KBM-7 (cell line): ENCODE results near the gene GPRIN1.
A peak's percentile ranks its signal among the peaks of the same experiment; 100 is the strongest.

Experiments used
- DNase-seq: peaks from one replicate; pipeline ENCODE4 v3.0.0-alpha.2; 2015
- in situ Hi-C: fragments of 300-500 bp; cut with MboI; formaldehyde crosslinking; loops from 2 replicates; pipeline ENCODE4 v1.14.3; 2020; ENCODE audit warnings: low sequenced_read_pairs, low pct_unique_long_range_greater_than_20kb, mixed read lengths

Gene GPRIN1

DNA sequence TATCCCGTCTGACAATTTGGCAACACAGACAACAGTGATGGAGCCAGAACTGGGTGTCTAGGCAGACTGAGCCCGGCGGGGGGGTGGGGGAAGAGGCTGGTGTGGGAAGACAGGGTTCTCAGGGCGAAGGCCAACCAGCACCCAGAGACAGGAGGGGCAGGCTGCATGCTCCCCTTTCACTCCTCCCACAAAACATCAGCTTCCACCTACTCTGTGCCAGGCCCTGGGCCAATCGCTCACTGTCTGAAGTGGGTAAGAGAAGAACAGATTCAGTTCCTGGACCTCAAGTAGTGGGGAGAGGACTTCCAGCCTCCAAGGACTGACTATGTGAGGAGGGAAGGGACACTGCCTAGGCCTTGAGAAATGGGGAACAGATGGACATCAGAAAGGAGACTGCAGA is 17.6 kb upstream of the GPRIN1 start:
- in situ Hi-C loops = no loop called here
- DNase-seq = no peak

DNA sequence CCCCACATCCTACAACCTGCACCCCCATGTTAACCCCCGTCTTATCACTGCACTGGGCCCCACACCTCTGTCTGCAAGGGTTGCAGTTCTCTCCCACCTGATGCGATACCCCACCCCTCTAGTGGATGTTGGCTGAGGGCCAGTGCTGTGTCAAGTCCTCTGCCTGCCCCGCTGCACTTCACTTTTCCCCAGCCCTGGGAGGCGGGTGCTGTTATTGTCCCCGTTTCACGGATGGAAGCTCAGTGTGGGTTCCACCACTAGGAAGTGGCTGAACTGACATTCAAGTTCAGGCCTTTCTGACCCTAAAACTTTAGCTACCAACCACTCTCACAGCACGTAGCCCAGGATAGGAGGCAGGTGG is 16.9 kb upstream of the GPRIN1 start:
- in situ Hi-C loops = no loop called here
- DNase-seq = no peak

DNA sequence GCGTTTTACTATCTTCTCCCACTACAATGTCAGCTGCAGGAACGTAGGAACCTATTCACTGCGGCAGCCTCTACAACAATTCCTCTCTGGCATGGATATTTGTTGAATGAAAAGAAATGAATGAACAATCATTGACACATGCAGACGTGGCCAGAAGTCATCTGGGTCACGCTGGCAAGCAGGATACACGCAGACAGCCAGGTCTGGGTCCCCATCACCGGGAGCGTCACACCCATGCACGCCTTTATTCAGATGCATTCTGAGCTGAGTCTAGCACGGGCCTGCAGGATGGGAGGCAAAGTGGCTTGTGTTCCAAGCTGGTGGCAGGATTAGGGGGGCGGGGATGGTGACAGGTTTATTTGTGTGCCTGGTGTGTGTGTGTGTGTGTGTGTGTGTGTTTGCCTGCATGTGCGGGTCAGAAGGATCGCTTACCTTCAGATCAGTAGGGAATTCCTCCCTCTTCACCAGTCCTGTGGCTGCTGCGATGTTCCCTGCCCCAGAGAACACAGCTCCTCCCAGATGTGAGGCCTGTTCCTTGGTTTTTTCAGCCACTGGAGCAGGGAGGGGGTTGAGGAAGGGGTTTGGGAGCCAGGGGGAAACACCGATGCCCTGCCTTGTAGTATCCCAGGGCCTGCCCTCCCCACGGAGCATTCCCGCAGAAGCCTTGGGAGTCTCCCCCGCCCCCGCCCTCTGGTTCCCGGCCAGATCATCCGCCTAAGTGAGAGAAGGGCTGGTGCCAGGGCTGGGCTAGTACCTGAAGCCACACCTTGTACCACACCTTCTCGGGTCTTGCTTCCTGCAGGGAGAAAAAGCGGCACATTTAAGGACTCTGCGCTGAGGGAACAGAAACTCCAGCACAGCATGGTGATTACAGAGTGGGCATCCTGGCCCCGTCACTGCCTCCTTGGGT is 16.3 kb upstream of the GPRIN1 start:
- DNase-seq = no peak
- in situ Hi-C loops = no loop called here

DNA sequence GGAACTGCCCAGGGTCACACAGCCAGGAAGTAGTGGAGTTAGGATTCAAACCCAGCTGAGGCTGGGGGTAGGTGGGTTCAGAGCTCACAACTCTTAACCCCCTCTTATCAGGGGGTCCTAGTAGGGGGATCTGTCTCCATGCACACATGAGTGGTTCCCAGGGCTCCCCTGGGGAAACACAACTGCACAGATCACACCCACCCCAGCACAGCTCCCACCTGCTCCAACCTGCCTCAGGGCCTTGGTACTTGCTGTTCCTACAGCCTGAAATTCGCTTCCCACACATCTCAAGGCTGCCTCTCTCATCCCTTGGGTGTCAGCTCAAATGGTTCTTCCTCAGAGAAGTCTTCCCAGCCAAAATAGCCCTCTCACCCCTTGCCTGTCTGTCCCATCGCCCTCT is 15.6 kb upstream of the GPRIN1 start:
- in situ Hi-C loops = no loop called here
- DNase-seq = no peak

DNA sequence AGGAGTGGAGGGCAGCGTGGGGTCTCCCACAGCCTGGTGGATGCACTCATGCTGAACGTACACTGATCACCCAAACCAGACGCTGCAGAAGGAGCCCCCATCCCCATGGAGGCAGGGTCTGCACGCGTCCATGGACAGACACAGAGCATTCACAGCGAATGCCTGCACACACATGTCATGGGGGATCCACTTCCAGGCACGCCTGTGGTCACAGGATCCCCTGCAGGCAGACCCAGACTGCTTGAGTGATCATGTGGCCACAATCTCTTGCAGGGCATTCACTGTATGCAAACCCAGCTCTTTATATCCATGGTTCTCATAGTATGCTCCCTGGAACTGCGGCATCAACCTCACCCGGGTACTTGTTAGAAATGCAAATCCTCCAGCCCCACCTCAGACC is 15.0 kb upstream of the GPRIN1 start:
- no peak for DNase-seq
- in situ Hi-C loops = no loop called here

DNA sequence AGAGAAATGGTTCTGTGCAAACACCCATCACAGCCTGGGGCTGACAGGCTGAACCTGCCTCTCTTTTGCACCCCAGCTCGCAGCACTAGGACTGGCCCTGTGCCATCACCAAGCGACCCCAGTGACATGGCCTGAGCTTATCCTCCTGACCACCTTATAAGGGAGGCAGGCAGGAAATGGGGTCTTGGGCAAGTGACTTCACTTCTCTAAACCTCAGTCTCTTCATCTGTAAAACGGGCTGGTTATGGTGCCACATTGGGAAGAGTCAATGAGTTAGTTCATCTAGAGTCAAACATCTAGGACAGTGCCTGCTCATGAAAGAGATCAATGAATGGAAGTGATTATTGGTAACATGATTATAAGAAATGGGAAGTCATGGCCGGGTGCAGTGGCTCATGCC is 14.2 kb upstream of the GPRIN1 start:
- in situ Hi-C loops = no loop called here
- no peak for DNase-seq

DNA sequence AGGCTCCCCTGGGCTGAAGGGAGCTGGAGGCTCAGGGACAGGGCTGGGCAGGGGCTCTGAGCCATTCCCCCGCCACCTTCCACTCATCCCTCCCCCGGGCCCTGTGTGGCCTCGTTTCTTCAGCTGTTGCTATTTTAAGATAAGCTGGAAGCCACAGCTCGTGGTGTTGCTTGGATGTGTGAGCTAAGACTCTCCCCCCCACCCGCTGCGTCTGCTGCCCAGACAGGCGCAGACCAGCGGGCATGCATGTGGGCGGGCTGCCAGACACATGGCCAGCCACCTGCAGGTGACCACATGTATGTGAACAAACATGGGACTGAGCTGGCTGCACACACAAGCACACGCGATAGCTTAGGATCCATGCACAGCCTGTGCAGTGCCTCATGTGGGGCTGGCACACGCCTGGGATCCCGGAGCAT is 11.7 kb upstream of the GPRIN1 start:
- peak; percentile 22 for DNase-seq
- in situ Hi-C loops = no loop called here

DNA sequence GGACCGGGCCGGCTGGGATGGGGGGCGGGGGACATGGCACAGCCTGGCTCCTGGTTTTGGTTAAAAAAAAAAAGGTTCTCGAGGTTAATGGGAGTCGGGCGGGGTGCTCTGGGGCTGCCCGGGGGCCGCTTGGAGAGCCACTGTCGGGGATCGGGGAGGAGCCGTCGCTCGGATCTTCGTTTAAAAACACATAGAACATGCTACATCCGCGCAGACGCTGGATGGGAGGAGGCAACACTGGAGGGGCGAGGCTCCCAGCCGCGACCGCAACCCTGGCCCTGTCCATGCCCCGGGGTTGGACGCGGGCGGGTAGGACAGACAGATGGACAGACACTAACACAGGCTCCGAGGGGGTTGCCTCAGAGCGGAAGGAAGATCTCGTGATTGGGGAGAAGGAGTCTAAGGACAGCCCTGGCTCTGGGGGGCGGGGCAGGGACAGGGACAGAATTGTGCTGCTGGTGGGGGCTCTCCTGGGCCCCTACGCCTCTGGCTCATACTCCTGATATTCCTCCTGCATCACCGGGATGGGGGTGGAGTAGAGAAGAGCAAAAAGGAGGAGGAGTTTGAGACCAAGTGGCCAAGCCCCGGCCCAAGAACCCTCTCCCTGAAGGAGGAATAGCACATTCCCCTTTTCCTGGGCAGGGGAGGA is 10.5 kb upstream of the GPRIN1 start:
- no peak for DNase-seq
- in situ Hi-C loops = no loop called here

DNA sequence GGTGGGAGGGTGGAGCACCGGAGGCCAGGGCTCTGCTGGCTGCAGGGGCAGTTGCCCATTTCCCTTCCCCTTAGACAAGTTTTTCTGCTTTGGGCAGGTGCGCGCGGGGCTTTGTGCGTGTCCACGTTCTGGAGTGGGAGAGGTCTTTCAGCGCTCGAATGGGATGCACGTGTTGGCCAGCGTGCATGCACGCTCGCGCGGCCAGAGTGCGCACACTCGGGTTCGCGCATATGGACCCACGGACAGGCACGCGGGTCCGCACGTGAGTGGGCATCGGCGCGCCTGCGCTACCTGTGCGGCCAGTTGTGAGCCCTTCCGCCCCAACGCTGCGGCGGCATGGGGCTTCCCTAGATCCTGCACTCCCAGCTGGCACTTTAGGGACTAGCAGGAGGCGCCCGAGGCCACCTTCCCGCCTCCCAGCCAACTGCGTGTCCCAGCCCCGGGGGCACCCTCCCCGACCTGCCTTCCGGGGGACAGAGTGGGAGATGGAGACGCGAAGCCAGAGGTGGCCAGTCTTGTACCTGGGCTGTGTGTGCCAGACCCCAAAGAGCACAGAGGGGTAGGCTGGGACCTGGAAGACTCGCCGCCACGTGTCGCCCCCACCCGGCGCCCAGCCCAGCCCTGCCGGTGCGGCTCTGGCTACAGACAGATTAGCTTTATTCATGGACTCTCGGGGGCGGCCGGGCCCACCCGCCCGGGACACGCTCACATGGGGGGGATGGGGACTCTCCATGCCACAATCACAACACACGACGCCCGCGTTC is 9.8 kb upstream of the GPRIN1 start:
- no peak for DNase-seq
- in situ Hi-C loops = no loop called here

DNA sequence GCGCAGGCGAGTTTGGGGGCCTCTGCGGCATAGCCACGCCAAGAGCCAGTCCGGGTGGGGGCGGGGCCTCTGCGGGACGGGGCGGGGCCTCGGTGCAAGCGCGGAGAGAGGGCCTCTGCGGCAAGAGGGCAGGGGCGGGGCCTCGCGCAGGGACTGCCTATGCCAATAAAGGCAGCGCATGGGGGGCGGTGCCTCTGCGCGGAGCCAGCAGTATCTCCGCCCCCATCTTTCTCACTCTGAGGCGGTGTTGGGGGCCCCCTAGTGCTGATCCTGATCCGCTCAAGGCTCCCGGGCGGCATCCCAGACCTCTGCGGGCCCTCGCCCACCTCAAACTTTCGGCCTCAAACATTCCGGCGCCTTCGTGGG is 9.2 kb upstream of the GPRIN1 start:
- in situ Hi-C loops = no loop called here
- DNase-seq = peak; percentile 92

DNA sequence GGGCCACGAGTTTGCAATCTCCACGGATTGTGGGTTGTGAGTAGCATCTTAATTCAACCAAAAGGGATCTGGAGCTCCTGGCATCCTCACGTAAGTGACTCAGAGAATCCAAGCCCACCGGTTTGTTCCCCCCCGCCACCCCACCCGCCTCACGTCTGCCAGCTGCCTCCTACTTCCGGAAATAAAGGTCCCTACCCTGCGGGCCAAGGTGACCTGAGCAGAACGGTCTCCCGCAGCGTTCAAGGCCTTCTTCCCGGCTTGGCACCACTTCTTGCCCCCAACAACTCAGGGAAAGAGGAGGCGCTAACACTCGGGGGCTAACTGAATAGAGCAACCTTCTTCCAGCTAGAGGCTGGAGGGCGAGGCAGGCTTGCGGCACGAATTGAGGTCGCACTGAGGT is 8.8 kb upstream of the GPRIN1 start:
- in situ Hi-C loops = no loop called here
- no peak for DNase-seq

DNA sequence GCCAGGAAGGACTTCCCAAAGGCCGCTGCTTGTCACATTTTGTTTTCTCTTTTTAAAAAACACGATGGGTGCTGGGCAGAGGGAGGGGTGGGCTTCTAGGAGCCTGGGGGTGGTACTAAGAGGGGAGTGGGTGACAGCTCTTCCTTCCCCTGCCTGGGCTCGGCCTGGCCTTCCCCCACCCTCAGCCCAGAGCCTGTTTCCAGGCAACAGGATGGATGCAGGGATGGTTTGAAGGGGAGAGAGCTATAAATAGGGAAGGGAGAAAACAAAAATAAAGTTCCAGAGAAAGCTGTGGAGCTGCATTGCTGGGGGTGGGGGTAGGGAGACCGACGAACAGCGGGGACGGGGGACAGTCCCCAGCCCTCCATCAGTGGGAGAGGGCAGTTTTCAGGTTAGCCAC is 6.6 kb upstream of the GPRIN1 start:
- no peak for DNase-seq
- in situ Hi-C loops = no loop called here

DNA sequence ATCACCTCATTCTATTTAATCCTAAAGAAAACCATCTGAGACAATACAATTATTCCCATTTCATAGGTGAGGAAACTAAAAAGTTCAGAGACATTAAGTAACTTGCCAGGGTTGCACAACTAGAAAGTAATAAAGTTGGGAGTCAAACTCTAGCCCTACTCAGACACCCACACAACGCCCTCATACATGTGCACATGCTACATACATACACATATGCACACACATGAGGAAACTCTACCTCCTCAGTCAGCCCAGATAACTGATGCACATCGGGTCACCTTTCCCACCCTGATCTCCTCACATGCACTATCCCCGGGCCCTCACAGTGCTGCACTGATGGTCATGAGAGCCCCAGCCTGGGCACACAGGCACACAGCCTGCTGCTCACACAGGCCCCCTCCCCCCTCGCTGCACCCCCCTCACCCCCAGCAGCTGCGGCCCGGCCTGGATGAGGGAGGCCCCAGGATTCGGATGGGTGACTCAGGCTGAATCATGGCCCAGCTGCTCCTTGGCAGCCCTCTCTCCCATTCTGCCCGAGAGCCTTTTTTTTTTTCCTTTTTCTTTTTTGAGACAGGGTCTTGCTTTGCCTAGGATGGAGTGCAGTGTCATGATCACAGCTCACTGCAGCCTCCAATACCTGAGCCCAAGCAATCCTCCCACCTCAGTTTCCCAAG is 5.0 kb upstream of the GPRIN1 start:
- no peak for DNase-seq
- in situ Hi-C loops = no loop called here

DNA sequence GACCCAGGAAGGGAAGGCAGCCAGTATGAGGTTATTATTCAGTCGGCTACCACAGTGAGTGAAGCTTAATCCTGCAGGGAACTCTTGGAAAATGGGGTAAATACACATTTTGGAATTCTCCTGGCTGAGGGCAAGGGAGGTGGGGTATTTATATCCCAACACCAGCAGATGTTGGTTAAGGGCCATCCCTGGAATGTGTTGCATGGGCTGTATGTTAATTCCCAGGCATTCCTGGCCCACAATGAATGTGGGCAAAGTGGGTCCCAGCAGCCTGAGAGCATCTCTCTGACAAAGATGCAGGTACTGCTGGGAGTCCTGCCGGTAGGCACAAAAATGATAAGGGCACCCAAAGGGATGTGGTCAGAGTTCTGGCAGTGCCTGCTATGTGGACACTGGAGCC is 2.9 kb upstream of the GPRIN1 start:
- in situ Hi-C loops = no loop called here
- no peak for DNase-seq

DNA sequence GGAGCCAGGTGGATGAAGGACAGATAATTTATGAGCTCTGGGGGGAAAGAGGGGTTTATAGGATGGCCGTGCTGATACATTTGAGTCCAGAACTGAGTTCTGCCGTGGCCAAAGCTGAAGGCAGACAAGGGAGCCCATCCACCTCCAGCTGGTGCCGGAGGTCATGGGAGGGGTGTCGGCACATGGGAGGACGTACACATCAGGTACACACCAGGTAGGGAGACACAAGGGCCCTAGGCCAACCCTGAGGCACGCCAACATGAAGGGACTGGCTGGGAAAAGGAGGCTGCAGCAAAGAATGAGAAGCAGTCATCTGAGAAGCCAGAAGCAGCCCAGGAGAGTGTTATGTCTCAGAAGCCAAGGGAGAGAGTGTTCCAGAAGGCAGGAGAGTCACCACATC is 2.1 kb upstream of the GPRIN1 start:
- DNase-seq = no peak
- in situ Hi-C loops = no loop called here

DNA sequence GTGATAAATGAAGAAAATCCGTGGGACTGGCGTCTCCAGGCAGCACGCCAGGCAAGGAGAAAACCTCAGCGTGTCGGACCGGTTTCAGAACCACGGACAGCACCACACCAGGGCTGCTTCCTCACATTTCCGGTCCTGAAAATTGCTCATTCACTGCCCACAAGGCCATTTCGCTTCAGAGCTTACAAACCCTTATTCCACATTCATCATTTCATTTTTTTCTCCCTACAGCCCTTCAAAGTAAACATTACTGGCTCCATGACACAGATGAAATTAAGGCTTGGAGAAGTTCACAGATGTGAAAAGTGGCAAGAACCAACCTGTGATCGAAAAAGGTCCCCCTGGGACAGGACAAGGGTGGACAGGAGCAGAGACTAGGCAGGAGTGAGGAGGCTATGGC is 1.5 kb upstream of the GPRIN1 start:
- in situ Hi-C loops = no loop called here
- peak; percentile 74 for DNase-seq

DNA sequence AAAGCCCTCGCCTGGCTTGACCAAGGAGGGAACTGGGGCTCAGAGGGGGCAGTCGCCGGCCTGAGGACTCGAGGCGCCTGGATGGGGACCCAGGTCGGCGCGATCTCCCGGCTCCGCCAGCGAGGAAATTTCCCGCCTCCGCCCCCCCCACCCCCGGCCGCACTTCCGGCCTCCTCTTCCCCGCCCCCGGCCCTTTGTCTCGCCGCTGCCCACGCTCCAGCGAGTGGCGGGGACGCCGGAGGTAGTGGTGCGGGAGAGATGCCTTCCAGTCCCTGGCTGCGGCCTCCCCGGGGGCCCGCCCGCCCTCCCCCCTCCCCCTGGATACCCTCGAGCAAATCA is 448 bp upstream of the GPRIN1 start:
- in situ Hi-C loops = no loop called here
- no peak for DNase-seq

DNA sequence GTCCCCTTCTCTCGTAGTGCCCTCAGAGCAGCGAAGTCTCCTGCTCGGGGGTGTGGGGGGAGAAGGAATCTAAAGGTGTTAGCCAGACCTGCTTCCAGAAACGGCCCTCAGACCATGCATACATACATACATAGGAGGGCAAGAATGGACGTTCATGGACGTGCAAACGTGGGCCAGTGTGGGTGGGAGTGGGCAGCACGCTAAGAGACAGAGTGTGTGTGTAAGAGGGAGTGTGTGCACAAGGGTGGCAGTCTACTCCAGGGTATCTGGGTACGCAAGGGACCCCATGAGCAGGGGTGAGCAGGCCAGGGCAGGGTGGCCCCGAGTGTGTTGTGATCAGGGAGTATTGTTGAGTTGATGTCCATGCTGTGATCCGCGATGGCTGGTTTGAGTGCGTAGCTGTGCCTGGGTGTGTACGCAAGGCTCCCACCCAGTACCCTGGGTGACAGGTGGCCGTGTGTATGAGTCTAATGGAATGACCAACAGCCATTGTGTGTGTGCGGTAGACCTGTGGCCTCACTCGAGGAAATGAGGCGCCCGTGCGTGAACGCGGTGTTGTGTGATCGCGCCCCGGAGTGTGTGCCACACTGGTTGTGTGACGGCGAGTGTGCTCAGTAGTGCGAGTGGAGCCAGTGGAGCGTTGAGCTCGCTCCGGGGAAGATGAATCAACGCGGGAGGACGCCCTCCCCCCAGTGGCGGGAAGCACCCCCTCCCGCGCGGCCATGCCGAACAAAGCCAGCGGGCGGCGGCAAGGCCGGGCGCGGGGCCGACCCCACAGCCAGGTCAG is 826 bp downstream of the GPRIN1 start:
- in situ Hi-C loops = no loop called here
- peak; percentile 24 for DNase-seq

DNA sequence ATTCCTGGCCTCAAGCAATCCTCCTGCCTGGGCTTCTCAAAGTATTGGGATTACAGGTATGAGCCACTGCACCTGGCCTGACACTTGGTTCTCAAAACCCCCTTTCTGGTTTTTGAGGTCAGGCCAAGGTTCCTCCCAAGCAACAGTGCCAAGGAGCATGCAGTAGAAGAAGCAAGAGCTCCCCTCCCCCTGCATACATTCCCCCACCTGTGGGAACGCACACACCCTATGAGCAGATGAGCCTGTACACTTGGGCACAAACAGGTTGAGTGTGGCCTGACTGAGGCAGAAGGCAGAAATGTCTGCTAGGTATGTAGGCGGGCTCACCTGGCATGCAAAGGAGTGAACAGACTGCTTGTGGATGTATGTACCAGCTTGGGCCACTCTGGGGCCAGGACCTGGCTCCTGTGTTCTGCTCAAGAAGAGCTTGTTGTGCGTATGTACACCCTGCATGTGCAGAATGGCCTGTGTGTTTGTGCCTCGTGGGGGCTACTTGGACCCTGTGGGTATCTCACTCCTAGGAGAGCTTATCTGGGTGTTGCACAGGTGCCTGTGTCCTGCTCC is 1.7 kb downstream of the GPRIN1 start:
- in situ Hi-C loops = no loop called here

More for the DNA sequence above, 1.7 kb downstream of the GPRIN1 start:
- DNase-seq = no peak
